ENCODE results near the gene YRDC. TPM values are rescaled to one million over a fixed set of nuclear protein-coding genes. Genes with fewer than 3 reads are reported as not detected.

The YRDC gene
- total and polyA plus RNA-seq, 9 of the 15 experiments (the other 6 are each of a cell fraction or from before 2014, with no cell fraction given): 11.1 to 58.5 (median 49.8) TPM

DNA sequence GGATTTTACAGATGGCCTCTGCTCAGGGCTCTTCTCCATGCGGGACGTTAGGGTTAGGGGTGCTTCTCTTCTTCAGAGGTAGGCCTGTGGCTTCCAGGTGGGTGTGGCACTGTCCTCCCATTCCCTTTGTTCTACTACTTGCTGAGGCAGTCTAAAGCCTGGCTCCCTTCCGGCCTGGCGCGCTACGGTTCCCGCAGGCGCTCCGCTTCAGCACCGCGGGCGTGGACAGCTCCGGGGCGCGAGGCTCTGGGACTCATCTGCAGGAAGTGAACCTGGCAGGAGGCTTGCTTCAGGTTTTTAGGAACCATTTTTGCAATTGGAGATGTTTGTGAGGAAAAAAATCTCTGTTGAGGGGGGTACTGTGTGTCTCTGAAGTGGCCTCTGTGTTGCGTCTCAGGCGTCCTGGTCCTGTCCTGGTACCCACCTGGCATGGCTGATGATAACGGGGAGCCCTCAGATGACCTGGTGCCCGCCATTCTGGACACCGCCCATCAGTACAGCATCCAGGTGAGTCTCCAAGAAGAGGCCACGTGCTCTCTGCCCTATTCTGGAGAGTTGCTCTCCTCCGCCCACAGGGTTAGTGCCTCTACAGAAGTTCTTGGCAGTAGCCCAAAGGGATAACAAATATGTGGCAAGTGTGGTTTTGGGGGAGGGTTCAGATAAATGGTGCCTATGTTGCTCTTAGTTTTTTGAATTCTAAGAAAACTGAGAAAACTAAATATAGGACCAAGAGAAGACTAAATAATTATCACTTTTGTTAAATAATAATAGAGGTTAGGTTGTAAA is 12.5 kb downstream of the YRDC start (continued):
- TF ChIP-seq ZNF23 (CRISPR knock-in tag; IDR thresholded peaks at IDR 0.05): no peak
- TF ChIP-seq PRMT5 (CRISPR knock-in tag; IDR thresholded peaks at IDR 0.05): peak; percentile 98
- no peak for TF ChIP-seq TRIM28 (IDR thresholded peaks at IDR 0.05)
- TF ChIP-seq ZNF644 (tag; IDR thresholded peaks at IDR 0.05; ENCODE audit: low read depth): 0 out of 2 replicates have a peak, but pooled peaks have one; percentile 50
- 0 out of 2 replicates have a peak, but pooled peaks have one; percentile 39 for TF ChIP-seq ZNF175 (CRISPR knock-in tag; IDR thresholded peaks at IDR 0.05; ENCODE audit: low read depth)
- TF ChIP-seq, protein P1, sequence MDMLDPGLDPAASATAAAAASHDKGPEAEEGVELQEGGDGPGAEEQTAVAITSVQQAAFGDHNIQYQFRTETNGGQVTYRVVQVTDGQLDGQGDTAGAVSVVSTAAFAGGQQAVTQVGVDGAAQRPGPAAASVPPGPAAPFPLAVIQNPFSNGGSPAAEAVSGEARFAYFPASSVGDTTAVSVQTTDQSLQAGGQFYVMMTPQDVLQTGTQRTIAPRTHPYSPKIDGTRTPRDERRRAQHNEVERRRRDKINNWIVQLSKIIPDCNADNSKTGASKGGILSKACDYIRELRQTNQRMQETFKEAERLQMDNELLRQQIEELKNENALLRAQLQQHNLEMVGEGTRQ (CRISPR knock-in tag; IDR thresholded peaks at IDR 0.05): 0 out of 2 replicates have a peak, but pooled peaks have one; percentile 23
- TF ChIP-seq, protein P2, sequence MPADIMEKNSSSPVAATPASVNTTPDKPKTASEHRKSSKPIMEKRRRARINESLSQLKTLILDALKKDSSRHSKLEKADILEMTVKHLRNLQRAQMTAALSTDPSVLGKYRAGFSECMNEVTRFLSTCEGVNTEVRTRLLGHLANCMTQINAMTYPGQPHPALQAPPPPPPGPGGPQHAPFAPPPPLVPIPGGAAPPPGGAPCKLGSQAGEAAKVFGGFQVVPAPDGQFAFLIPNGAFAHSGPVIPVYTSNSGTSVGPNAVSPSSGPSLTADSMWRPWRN (IDR thresholded peaks at IDR 0.05; ENCODE audit: low read depth): no peak
- no peak for TF ChIP-seq LEF1 (IDR thresholded peaks at IDR 0.05)
- TF ChIP-seq, protein P3, sequence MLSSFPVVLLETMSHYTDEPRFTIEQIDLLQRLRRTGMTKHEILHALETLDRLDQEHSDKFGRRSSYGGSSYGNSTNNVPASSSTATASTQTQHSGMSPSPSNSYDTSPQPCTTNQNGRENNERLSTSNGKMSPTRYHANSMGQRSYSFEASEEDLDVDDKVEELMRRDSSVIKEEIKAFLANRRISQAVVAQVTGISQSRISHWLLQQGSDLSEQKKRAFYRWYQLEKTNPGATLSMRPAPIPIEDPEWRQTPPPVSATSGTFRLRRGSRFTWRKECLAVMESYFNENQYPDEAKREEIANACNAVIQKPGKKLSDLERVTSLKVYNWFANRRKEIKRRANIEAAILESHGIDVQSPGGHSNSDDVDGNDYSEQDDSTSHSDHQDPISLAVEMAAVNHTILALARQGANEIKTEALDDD (IDR thresholded peaks at IDR 0.05): no peak
- TF ChIP-seq XRCC5 (IDR thresholded peaks at IDR 0.05; ENCODE audit: low read depth, low read length): peak; percentile 93; the same call in 1 of the 2 replicates
- TF ChIP-seq, protein P4, sequence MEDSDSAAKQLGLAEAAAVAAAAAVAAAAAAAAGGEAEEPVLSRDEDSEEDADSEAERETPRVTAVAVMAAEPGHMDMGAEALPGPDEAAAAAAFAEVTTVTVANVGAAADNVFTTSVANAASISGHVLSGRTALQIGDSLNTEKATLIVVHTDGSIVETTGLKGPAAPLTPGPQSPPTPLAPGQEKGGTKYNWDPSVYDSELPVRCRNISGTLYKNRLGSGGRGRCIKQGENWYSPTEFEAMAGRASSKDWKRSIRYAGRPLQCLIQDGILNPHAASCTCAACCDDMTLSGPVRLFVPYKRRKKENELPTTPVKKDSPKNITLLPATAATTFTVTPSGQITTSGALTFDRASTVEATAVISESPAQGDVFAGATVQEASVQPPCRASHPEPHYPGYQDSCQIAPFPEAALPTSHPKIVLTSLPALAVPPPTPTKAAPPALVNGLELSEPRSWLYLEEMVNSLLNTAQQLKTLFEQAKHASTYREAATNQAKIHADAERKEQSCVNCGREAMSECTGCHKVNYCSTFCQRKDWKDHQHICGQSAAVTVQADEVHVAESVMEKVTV (CRISPR knock-in tag; IDR thresholded peaks at IDR 0.05): no peak
- no peak for TF ChIP-seq ZNF444 (CRISPR knock-in tag; IDR thresholded peaks at IDR 0.05)
- TF ChIP-seq SMARCA4 (IDR thresholded peaks at IDR 0.05): 0 out of 2 replicates have a peak, but pooled peaks have one; percentile 39
- no peak for TF ChIP-seq ETV6 (IDR thresholded peaks at IDR 0.05; ENCODE audit: borderline replicate concordance in 1 of 2, low read depth in 2 of 2, low read length in 1 of 2)
- TF ChIP-seq ETV6 (CRISPR knock-in tag; IDR thresholded peaks at IDR 0.05; ENCODE audit: borderline replicate concordance): peak; percentile 37; the same call in 1 of the 2 replicates
- TF ChIP-seq, protein P5, sequence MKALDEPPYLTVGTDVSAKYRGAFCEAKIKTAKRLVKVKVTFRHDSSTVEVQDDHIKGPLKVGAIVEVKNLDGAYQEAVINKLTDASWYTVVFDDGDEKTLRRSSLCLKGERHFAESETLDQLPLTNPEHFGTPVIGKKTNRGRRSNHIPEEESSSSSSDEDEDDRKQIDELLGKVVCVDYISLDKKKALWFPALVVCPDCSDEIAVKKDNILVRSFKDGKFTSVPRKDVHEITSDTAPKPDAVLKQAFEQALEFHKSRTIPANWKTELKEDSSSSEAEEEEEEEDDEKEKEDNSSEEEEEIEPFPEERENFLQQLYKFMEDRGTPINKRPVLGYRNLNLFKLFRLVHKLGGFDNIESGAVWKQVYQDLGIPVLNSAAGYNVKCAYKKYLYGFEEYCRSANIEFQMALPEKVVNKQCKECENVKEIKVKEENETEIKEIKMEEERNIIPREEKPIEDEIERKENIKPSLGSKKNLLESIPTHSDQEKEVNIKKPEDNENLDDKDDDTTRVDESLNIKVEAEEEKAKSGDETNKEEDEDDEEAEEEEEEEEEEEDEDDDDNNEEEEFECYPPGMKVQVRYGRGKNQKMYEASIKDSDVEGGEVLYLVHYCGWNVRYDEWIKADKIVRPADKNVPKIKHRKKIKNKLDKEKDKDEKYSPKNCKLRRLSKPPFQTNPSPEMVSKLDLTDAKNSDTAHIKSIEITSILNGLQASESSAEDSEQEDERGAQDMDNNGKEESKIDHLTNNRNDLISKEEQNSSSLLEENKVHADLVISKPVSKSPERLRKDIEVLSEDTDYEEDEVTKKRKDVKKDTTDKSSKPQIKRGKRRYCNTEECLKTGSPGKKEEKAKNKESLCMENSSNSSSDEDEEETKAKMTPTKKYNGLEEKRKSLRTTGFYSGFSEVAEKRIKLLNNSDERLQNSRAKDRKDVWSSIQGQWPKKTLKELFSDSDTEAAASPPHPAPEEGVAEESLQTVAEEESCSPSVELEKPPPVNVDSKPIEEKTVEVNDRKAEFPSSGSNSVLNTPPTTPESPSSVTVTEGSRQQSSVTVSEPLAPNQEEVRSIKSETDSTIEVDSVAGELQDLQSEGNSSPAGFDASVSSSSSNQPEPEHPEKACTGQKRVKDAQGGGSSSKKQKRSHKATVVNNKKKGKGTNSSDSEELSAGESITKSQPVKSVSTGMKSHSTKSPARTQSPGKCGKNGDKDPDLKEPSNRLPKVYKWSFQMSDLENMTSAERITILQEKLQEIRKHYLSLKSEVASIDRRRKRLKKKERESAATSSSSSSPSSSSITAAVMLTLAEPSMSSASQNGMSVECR (CRISPR knock-in tag; IDR thresholded peaks at IDR 0.05): peak; percentile 95
- no peak for TF ChIP-seq MTA1 (IDR thresholded peaks at IDR 0.05; ENCODE audit: borderline replicate concordance)
- no peak for TF ChIP-seq MAFK (IDR thresholded peaks at IDR 0.05; ENCODE audit: low read length)
- no peak for TF ChIP-seq EP400 (IDR thresholded peaks at IDR 0.05)
- TF ChIP-seq FOXP1 (CRISPR knock-in tag; IDR thresholded peaks at IDR 0.05): peak; percentile 88; the same call in 1 of the 2 replicates
- TF ChIP-seq CXXC5 (CRISPR knock-in tag; IDR thresholded peaks at IDR 0.05): peak; percentile 97
